HG03571 (cell line): ENCODE data around the gene CD2AP.

Experiments used
- ATAC-seq: cut with Tn5 transposase; IDR thresholded peaks from one replicate; pipeline ENCODE4 v1.9.1; 2021; ENCODE audit not compliant: unreplicated experiment

CD2AP gene

GRCh38 chr6:47672816-47673215, 195.2 kb downstream of the CD2AP start:
- ATAC-seq, result no peak

GRCh38 chr6:47674673-47675072, 197.1 kb downstream of the CD2AP start:
- no peak for ATAC-seq
